ENCODE data around the gene LTB. TPM values are rescaled to one million over a fixed set of nuclear protein-coding genes. Genes with fewer than 3 reads are reported as not detected.
"Not testable (repeated sequence)": the region's sequence is repeated elsewhere in the genome, so short reads cannot be mapped to it uniquely, and the experiment has no call there.

Gene LTB
- total RNA-seq, 1 donor from 2014 or later, result 0.57 TPM

GRCh38 chr6:31597006-31597405, 14.8 kb upstream of the LTB start:
- no peak overlapping the region for H3K27ac Mint-ChIP-seq
- no peaks in the 10 kb centered on the region for H3K9me3 Mint-ChIP-seq (ENCODE audit: low read depth)
- H3K4me3 Mint-ChIP-seq (ENCODE audit: low read depth), result no peak overlapping the region
- no peaks in the 10 kb centered on the region for H3K27me3 Mint-ChIP-seq
- peak; percentile 49 for TF ChIP-seq CTCF (IDR thresholded peaks at IDR 0.05; ENCODE audit: unreplicated experiment)
- H3K36me3 Mint-ChIP-seq (ENCODE audit: insufficient read depth), result no peaks in the 10 kb centered on the region
- no peak for DNase-seq (ENCODE audit: low spot score, unreplicated experiment)
- peaks cover 3% of the 10 kb centered on the region for H3K4me1 Mint-ChIP-seq (ENCODE audit: low read depth)

DNA sequence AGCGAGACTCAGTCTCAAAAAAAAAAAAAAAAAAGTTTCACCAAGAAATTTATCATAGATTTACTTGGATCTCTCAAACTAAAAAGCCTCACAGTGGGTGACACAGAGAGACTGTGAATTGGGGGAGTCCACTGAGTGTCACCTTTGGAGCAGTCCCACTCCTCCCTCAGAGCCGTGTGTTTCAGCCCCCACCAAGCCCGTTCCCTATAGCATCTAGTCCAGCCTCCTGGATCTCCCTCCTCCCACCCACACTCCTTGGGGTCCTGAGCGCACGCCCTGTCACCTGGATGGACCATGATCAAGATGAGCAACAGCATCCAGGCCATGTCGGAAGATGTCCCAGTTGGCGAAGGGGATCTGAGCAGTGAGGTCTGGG, 10.2 kb upstream of the LTB start:
- TF ChIP-seq CTCF (IDR thresholded peaks at IDR 0.05; ENCODE audit: unreplicated experiment), result no peak
- H3K4me1 Mint-ChIP-seq (ENCODE audit: low read depth), result no peaks in the 10 kb centered on the region

GRCh38 chr6:31590691-31591090, 8.5 kb upstream of the LTB start:
- not testable (repeated sequence) for H3K36me3 Mint-ChIP-seq (ENCODE audit: insufficient read depth); H3K27ac Mint-ChIP-seq; H3K4me3 Mint-ChIP-seq (ENCODE audit: low read depth); H3K4me1 Mint-ChIP-seq (ENCODE audit: low read depth); DNase-seq (ENCODE audit: low spot score, unreplicated experiment); H3K9me3 Mint-ChIP-seq (ENCODE audit: low read depth)
- peaks cover 16% of the 10 kb centered on the region for H3K27me3 Mint-ChIP-seq

More for the DNA sequence above, 10.2 kb upstream of the LTB start:
- no peak for DNase-seq (ENCODE audit: low spot score, unreplicated experiment)
- no peak overlapping the region for H3K27ac Mint-ChIP-seq
- H3K27me3 Mint-ChIP-seq, result peaks cover 8% of the 10 kb centered on the region
- H3K4me3 Mint-ChIP-seq (ENCODE audit: low read depth), result no peak overlapping the region
- H3K36me3 Mint-ChIP-seq (ENCODE audit: insufficient read depth), result no peaks in the 10 kb centered on the region
- no peaks in the 10 kb centered on the region for H3K9me3 Mint-ChIP-seq (ENCODE audit: low read depth)

GRCh38 chr6:31588871-31589650, 6.8 kb upstream of the LTB start:
- no peak for DNase-seq (ENCODE audit: low spot score, unreplicated experiment)
- Mint-ChIP-seq H3K36me3 (ENCODE audit: insufficient read depth) (no peaks in the 10 kb centered on the region), H3K27ac (no peak overlapping the region), H3K4me1 (ENCODE audit: low read depth) (no peaks in the 10 kb centered on the region), H3K27me3 (peaks cover 18% of the 10 kb centered on the region), H3K9me3 (ENCODE audit: low read depth) (no peaks in the 10 kb centered on the region), H3K4me3 (ENCODE audit: low read depth) (no peak overlapping the region)
- TF ChIP-seq CTCF (IDR thresholded peaks at IDR 0.05; ENCODE audit: unreplicated experiment), result no peak

GRCh38 chr6:31587791-31588777, 5.9 kb upstream of the LTB start:
- no peak overlapping the region for H3K27ac Mint-ChIP-seq
- no peak overlapping the region for H3K4me3 Mint-ChIP-seq (ENCODE audit: low read depth)
- H3K9me3 Mint-ChIP-seq (ENCODE audit: low read depth), result no peaks in the 10 kb centered on the region
- H3K27me3 Mint-ChIP-seq, result peaks cover 18% of the 10 kb centered on the region
- no peaks in the 10 kb centered on the region for H3K4me1 Mint-ChIP-seq (ENCODE audit: low read depth)
- TF ChIP-seq CTCF (IDR thresholded peaks at IDR 0.05; ENCODE audit: unreplicated experiment), result no peak
- DNase-seq (ENCODE audit: low spot score, unreplicated experiment), result no peak
- H3K36me3 Mint-ChIP-seq (ENCODE audit: insufficient read depth), result no peaks in the 10 kb centered on the region
